Erythroblast (primary cell): ENCODE results near the gene ITPK1.

ENCODE experiments used
- GATA1 ChIP-seq: IDR thresholded peaks from 2 replicates; pipeline ENCODE4 v1.6.1; 2011; ENCODE audit warnings: low read depth, mild to moderate bottlenecking, control low read depth, low read length, moderate library complexity
- POLR2A ChIP-seq: IDR thresholded peaks from 2 replicates; pipeline ENCODE4 v1.6.1; 2011; ENCODE audit warnings: mild to moderate bottlenecking, low read length

DNA sequence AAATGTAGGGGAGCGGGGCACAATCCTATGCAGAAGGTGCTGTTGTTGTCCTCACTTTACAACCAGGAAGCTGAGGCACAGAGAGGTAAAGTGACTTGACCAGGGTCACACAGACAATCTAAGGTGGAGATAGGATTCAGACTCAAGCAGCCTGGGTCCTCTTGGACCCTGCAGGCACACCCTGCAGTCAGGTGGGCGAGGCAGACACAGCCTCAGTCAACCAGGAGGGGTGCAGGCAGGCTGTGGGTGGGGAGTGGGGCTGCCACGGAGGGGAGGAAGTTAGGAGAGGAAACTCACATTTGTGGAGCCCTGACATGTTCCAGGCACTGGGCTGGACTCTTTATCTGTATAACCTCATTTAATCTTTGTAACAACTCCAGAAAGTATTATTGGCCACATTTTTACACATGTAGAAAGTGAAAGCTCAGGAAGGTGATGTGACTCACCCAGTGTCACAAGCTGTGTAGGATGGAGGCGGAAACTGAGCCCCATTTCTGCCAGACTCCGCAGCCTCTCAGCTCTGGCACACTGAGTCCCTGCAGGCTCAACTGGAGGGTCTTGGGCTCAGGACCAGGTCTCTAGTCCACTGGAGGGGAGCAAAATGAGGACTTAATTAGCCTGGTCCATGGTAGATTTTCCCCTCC, 217.7 kb downstream of the ITPK1 start:
- TF ChIP-seq POLR2A (no peak), GATA1 (no peak)
